ENCODE measurements around the gene AHRR. TPM values are rescaled to one million over a fixed set of nuclear protein-coding genes. Genes with fewer than 3 reads are reported as not detected.
"Not testable (repeated sequence)": the region's sequence is repeated elsewhere in the genome, so short reads cannot be mapped to it uniquely, and the experiment has no call there.

The AHRR gene
- total RNA-seq, 1 donor = 31.9 TPM

DNA sequence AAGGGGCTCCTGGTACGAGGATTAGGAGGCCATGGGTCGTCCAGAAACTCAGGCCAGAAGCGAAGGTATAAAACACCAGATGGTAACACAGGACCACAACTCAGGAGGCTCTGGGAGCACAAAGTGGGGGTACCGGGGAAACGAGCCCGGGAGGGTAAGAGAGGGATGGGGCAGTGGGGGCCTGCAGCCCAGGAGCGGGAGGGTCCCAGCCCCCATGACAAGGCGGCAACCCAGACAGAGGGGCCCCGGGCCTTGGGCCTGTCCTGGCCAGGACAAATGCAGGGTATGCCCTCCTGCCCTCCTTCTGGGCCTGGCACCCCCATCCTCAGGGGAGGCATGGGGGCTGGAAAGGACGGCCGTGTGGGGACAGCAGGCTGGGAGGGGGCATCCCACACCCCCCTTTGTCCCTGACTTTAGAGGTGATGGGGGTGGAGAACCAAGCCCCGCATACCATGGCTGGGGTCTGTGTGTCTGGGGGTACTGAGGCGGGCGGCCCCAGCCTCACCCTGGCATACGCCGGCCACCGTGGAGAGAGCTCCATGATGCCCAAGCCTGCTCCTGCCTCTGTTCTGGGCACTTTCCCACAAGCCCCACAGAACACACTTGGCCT lies 74.5 kb downstream of the AHRR start:
- H3K4me3 ChIP-seq (ENCODE audit: low read depth, low read length) = no peak overlapping the region
- TF ChIP-seq, protein P1, sequence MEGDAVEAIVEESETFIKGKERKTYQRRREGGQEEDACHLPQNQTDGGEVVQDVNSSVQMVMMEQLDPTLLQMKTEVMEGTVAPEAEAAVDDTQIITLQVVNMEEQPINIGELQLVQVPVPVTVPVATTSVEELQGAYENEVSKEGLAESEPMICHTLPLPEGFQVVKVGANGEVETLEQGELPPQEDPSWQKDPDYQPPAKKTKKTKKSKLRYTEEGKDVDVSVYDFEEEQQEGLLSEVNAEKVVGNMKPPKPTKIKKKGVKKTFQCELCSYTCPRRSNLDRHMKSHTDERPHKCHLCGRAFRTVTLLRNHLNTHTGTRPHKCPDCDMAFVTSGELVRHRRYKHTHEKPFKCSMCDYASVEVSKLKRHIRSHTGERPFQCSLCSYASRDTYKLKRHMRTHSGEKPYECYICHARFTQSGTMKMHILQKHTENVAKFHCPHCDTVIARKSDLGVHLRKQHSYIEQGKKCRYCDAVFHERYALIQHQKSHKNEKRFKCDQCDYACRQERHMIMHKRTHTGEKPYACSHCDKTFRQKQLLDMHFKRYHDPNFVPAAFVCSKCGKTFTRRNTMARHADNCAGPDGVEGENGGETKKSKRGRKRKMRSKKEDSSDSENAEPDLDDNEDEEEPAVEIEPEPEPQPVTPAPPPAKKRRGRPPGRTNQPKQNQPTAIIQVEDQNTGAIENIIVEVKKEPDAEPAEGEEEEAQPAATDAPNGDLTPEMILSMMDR (IDR thresholded peaks at IDR 0.05; ENCODE audit: insufficient read depth, low read length) = no peak
- no peak for DNase-seq (ENCODE audit: low read depth)

DNA sequence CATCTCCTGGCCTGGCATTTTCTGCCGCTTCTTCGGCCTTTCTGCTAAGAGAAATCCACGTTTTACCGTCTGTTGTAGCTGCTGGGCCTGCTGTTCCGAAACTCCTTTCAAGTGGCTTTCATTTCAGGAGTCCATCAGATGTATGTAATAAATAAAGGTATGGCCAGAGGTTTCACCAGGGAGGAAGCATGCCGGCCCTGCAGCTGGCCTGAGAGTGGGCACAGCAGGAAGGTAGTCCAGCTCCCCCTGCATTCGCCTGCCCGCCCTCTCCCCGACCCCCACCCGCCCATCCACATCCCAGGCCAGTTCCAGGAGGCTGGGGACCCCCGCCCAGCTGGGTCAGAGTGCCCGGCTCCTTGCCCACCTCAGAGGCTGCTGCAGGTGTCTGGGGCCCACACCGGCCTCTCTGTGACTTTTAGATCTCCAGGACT lies 75.0 kb downstream of the AHRR start:
- TF ChIP-seq, protein P1 (IDR thresholded peaks at IDR 0.05; ENCODE audit: insufficient read depth, low read length) = no peak
- H3K4me3 ChIP-seq (ENCODE audit: low read depth, low read length) = no peak overlapping the region
- no peak for DNase-seq (ENCODE audit: low read depth)

DNA sequence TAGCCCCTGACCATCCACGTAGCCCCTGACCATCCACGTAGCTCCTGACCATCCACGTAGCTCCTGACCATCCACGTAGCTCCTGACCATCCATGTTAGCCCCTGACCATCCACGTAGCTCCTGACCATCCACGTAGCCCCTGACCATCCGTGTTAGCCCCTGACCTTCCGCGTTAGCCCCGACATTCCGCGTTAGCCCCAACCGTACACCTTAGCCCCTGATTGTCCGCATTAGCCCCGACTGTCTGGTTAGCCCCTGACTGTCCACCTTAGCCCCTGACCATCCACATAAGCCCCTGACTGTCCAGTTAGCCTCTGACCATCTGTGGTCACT lies 76.6 kb downstream of the AHRR start:
- not testable (repeated sequence) for DNase-seq (ENCODE audit: low read depth); H3K4me3 ChIP-seq (ENCODE audit: low read depth, low read length)

DNA sequence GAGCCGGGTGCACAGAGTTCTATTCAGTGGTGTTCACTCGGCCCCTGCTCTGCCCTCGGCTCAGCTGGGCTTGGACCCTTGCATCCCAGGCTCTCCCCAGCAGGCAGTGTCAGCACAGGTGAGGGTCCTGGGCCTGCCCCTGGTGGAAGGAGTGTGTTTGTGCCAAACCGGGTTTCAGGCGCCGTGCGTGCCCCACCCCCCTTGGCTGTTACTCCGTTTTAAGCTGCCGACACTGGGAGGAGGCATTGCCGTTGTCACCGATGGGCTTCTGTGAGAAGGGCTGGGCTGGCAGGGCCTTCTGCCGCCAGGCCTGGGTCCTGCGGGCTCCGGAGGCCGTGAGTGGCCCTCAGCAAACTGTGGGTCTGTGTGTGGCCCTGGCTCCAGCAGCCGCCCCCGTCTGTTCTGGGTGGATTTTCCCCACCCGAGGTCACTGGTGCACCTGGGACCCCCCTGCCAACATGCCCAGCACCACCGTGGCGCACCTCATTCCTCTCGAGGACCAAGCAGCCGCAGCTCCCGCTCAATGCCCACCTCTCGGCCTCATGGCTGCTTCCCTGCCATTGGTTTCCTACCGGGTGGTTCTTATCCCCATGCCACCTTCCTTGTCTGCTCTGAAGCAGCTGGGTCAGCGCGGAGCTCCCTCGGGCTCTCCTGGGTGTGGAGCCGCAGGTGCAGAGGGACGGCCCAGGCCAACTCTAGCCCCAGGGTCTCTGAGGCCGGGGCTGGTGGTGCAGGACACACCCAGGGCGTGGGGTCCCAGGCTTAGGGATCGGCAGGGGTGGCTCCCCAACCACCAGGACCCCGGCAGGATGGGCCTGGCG lies 77.2 kb downstream of the AHRR start:
- no peak for DNase-seq (ENCODE audit: low read depth)
- H3K4me3 ChIP-seq (ENCODE audit: low read depth, low read length) = no peak overlapping the region
- TF ChIP-seq, protein P1 (IDR thresholded peaks at IDR 0.05; ENCODE audit: insufficient read depth, low read length) = no peak

DNA sequence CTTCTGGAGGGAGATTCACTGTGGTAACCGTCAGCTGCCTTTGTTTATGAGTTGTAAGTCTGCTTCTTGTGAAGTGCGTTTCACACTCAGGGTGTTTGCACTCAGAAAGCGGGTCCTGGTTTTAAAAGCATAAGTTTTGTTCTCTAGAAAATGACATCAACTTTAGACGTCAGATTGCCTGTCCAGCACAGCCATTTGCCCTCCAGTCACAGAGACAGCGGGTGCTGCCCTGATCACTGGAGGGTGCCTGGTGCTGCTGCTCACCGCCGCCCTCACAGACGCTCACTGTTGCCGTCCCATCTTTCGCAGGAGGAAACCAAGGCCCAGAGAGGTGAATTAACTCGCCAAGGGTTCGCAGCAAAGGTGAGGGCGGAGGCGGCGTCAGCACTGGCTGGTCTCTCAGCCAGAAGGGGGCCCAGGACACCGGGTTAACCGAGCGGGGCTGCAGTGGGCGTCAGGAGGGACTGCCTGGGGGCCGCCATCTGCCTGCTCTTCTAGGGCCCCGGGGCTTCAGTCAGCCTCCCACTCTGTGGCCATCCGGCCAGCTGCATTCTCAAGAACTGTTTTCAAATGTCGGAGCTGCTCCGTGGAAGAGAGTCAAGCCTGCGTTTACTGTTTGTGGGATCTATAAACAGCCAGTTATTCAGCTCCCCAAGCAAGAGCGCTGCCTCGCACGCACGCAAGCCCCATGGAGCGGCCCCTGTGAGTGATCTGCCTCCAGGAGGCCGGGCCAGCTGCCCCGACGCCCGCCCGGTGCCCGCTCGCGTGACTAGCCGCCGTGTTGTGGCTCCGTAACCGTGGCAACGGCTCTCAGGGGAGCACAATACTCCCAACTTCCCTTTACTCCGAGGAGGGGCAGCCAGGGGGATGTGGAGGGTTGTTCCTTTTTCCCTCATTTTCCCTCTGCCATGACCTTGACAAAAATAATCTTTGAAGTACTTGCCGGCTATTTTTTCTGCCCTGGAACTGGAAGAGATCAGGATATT lies 78.1 kb downstream of the AHRR start:
- DNase-seq (ENCODE audit: low read depth) = peak; percentile 97
- TF ChIP-seq, protein P1 (IDR thresholded peaks at IDR 0.05; ENCODE audit: insufficient read depth, low read length) = no peak
- peak overlapping the region; percentile 48 for H3K4me3 ChIP-seq (ENCODE audit: low read depth, low read length)

DNA sequence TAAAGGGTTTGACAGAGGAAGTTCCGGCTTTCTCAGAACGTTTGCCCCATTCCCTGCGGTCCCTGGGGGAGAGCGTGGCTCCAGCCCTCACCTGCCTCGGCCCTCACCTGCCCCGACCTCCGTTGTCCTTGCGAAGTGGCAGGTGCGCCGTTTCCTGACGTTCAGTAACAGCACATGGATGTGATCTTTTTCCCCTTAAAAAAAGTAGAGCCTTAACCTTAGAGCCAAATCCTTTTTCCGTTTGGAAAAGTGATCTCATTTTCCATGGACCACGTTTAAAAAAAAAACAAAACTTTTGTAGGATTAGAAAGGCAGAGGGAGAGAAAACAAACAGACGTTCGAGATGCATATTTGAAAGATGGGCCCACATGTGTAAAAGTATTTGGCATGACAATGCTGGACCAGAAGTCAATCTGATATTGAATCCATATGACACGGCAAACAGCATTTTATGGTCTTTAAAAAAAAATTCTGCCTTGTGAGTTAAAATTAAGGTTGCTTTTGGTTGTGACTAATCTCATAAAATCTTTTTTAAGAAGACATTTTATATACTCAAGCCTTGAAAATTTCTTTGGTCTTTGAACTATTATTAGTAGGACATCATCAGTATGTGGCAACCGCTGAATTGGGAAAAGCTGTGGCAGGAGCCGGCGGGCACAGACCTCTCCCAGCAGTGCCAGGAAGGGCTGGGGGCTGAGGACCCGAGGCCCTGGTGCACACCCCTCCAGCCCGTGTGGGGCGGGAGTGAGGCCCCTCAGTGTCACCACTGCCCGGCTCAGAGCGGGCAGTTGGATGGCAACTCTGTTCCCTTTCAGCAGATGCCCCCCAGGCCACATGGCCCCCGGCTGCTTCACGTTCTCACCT lies 79.0 kb downstream of the AHRR start:
- TF ChIP-seq, protein P1 (IDR thresholded peaks at IDR 0.05; ENCODE audit: insufficient read depth, low read length) = no peak
- peak; percentile 84 for DNase-seq (ENCODE audit: low read depth)
- peak overlapping the region; percentile 48 for H3K4me3 ChIP-seq (ENCODE audit: low read depth, low read length)

Data from fibroblast of the aortic adventitia (primary cell).